CD4-positive, alpha-beta memory T cell (primary cell): ENCODE measurements around the gene RGS7. TPM values are rescaled to one million over a fixed set of nuclear protein-coding genes. Genes with fewer than 3 reads are reported as not detected.
"Not testable (repeated sequence)": the region's sequence is repeated elsewhere in the genome, so short reads cannot be mapped to it uniquely, and the experiment has no call there.

Source experiments
- CTCF ChIA-PET: fragments of 350-600 bp; sonication (Branson Sonifier 250); formaldehyde crosslinking; loops from one replicate; lab custom pipeline; 2021; ENCODE audit warnings: inconsistent platforms; ENCODE audit not compliant: partially characterized antibody; lab: Charles Lee
- POLR2A ChIA-PET: fragments of 350-600 bp; sonication (Branson Sonifier 250); formaldehyde crosslinking; loops from one replicate; lab custom pipeline; 2021; ENCODE audit not compliant: partially characterized antibody; lab: Charles Lee
- DNase-seq, 5 donors: peaks; one replicate each; pipeline versions ENCODE4 v3.0.0 to v3.0.0-alpha.2; 2020 to 2022; ENCODE audit warnings: mixed read lengths in 1 of 5
- H3K27ac ChIP-seq: one replicate; pipeline ENCODE4 v1.7.0; 2013; ENCODE audit warnings: low read depth, low read length
- H3K27me3 ChIP-seq: 2 replicates; pipeline ENCODE4 v1.7.0; 2013; ENCODE audit warnings: mild to moderate bottlenecking, low read length, moderate library complexity; ENCODE audit not compliant: insufficient read depth
- H3K36me3 ChIP-seq: 2 replicates; pipeline ENCODE4 v1.7.0; 2013; ENCODE audit warnings: mild to moderate bottlenecking, low read length, moderate library complexity; ENCODE audit not compliant: insufficient read depth
- H3K4me1 ChIP-seq: 2 replicates; pipeline ENCODE4 v1.7.0; 2013; ENCODE audit warnings: mild to moderate bottlenecking, low read length, moderate library complexity; ENCODE audit not compliant: insufficient read depth
- H3K4me3 ChIP-seq, 2 donors: one replicate each; pipeline ENCODE4 v1.7.0; 2013; ENCODE audit warnings: low read length in 2 of 2, mild to moderate bottlenecking in 1 of 2
- H3K9me3 ChIP-seq, 2 donors: one replicate each; pipeline ENCODE4 v1.7.0; 2013; ENCODE audit warnings: low read length in 2 of 2, control low read depth in 1 of 2; ENCODE audit not compliant: control insufficient read depth in 1 of 2
- H3K27ac Mint-ChIP-seq, 7 donors: one replicate each; pipeline ENCODE4 v1.8.0; 2020 to 2021; ENCODE audit warnings: mixed read lengths in 7 of 7, mild to moderate bottlenecking in 6 of 7, inconsistent platforms in 3 of 7, moderate library complexity in 3 of 7
- H3K27me3 Mint-ChIP-seq, 2 donors: one replicate each; pipeline ENCODE4 v1.8.0; 2020 to 2021; ENCODE audit warnings: mixed read lengths in 2 of 2
- H3K36me3 Mint-ChIP-seq, 2 donors: one replicate each; pipeline ENCODE4 v1.8.0; 2020 to 2021; ENCODE audit warnings: mixed read lengths in 2 of 2, inconsistent platforms in 1 of 2, mild to moderate bottlenecking in 1 of 2
- H3K4me1 Mint-ChIP-seq, 4 donors: one replicate each; pipeline ENCODE4 v1.8.0; 2020 to 2021; ENCODE audit warnings: mixed read lengths in 4 of 4, mild to moderate bottlenecking in 1 of 4
- H3K4me3 Mint-ChIP-seq, 8 donors: one replicate each; pipeline ENCODE4 v1.8.0; 2020 to 2021; ENCODE audit warnings: mixed read lengths in 8 of 8, mild to moderate bottlenecking in 7 of 8, moderate library complexity in 6 of 8, inconsistent platforms in 3 of 8
- H3K9me3 Mint-ChIP-seq, 8 donors: one replicate each; pipeline ENCODE4 v1.8.0; 2020 to 2021; ENCODE audit warnings: mixed read lengths in 8 of 8, mild to moderate bottlenecking in 5 of 8, inconsistent platforms in 3 of 8, moderate library complexity in 1 of 8
- intact Hi-C: fragments of 100-400 bp; cut with micrococcal nuclease; formaldehyde crosslinking; loops from one replicate; pipeline ENCODE4 v1.15.1; 2023
- polyA plus RNA-seq, 2 donors: library from polyadenylated mRNA; unstranded; fragments of 300-500 nt; fragmentation: Illumina TruSeq; gene quantifications; one replicate each; pipeline ENCODE4 v1.2.3, GENCODE V29; 2021
- total RNA-seq, 2 experiments: library from RNA; stranded (reverse); gene quantifications; one replicate each; pipeline ENCODE4 v1.2.3, GENCODE V29; 2021

The RGS7 gene
- total and polyA plus RNA-seq, 4 experiments from 2014 or later: not detected

DNA sequence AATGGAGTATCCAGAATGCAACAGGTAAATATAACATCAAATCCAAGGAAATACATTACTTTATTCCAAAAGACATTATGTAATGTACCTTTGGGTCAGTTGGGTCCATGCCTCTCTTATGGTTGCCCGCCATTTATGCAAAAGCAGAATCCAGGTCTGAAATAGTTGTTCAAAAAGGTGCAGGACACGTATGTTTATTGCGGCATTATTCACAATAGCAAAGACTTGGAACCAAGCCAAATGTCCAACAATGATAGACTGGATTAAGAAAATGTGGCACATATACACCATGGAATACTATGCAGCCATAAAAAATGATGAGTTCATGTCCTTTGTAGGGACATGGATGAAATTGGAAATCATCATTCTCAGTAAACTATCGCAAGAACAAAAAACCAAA is 384.9 kb downstream of the RGS7 start:
- intact Hi-C loops, H3K27me3 ChIP-seq, H3K4me3 ChIP-seq, H3K9me3 Mint-ChIP-seq, H3K36me3 Mint-ChIP-seq, H3K36me3 ChIP-seq, DNase-seq, H3K4me3 Mint-ChIP-seq, H3K4me1 Mint-ChIP-seq, CTCF ChIA-PET, H3K27me3 Mint-ChIP-seq, H3K9me3 ChIP-seq, POLR2A ChIA-PET, H3K27ac ChIP-seq, H3K4me1 ChIP-seq, H3K27ac Mint-ChIP-seq: not testable (repeated sequence)

- Histone ChIP-seq H3K4me1 (no peaks in the 10 kb centered on the region), H3K36me3 (no peaks in the 10 kb centered on the region), H3K27ac (no peak overlapping the region), H3K27me3 (no peaks in the 10 kb centered on the region), H3K9me3 (no peaks in the 10 kb centered on the region), H3K4me3 (no peak overlapping the region)
- H3K27me3 Mint-ChIP-seq: no peaks in the 10 kb centered on the region
- no peak for DNase-seq
- ChIA-PET POLR2A (no interaction called here), CTCF (no interaction called here)
- no peak overlapping the region for H3K4me3 Mint-ChIP-seq
- intact Hi-C loops: no loop called here
- H3K9me3 Mint-ChIP-seq: peaks cover 0 to 10% (median 5%) of the 10 kb centered on the region in 8 donors
- no peaks in the 10 kb centered on the region for H3K4me1 Mint-ChIP-seq
- no peak overlapping the region for H3K27ac Mint-ChIP-seq
- no peaks in the 10 kb centered on the region for H3K36me3 Mint-ChIP-seq
These were observed 386.8 kb downstream of the RGS7 start for GRCh38 chr1:240970253-240970652.

DNA sequence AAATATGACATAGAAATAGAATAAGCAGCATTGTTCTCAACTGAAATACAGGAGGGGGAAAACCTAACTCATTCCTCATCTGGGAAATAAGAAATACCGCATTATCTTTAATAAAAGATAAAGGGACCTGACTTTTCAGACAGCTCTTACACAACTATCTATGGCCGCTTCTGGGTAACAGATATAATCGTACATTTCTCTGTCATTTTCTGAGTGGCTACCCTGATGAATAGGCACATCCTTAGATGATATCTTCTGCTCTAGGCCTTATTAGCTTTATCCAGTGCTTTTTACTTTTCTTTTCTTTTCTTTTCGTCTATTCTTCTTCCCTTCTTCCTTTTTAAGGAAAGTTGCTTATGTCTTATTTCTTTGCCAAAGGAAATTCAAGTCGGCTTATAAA is 388.1 kb downstream of the RGS7 start:
- ChIA-PET POLR2A (no interaction called here), CTCF (no interaction called here)

DNA sequence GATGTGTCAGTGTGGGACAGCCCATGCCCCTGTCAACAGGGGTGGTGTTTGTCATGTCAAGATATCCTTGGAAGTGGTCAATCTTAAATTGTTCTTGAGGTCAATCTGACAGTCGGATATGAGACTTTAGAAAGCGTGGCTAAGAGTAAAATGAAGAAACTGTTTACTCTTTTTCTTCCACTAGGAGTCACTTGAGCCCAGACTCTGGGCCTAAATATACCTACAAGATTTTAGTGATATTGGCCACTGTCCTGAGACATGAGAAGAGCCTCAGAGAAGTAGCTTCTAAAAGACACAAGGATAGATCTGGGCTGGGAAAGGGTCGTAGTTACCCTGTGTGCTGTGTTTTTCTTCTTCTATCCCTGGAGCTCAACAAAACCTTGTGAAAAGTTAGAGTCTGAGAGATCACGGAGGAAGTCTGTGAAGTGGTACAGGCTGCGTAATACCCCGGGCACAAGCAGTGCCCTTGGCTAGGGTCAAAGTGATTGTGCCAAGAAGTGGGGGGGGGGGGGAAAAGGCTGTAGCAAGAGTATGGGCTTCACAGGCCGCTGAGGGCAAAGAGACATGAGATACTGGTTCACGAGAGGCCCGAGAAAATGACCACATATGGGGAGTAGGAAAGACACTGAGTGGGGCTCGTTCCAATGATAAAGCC is 389.8 kb downstream of the RGS7 start:
- Mint-ChIP-seq H3K27me3 (no peaks in the 10 kb centered on the region), H3K4me1 (no peaks in the 10 kb centered on the region), H3K4me3 (no peak overlapping the region), H3K9me3 (peaks cover 0 to 10% (median 2%) of the 10 kb centered on the region in 8 donors), H3K27ac (no peak overlapping the region), H3K36me3 (no peaks in the 10 kb centered on the region)
- no peaks in the 10 kb centered on the region for H3K36me3 ChIP-seq
- H3K27ac ChIP-seq: no peak overlapping the region
- CTCF ChIA-PET: no interaction called here
- no peaks in the 10 kb centered on the region for H3K4me1 ChIP-seq
- DNase-seq: no peak
- H3K4me3 ChIP-seq: no peak overlapping the region
- no peaks in the 10 kb centered on the region for H3K9me3 ChIP-seq
- no peaks in the 10 kb centered on the region for H3K27me3 ChIP-seq
- POLR2A ChIA-PET: no interaction called here
- intact Hi-C loops: no loop called here

More for the DNA sequence above, 388.1 kb downstream of the RGS7 start:
- Histone ChIP-seq H3K27ac (no peak overlapping the region), H3K36me3 (no peaks in the 10 kb centered on the region), H3K9me3 (no peaks in the 10 kb centered on the region), H3K4me3 (no peak overlapping the region), H3K27me3 (no peaks in the 10 kb centered on the region), H3K4me1 (no peaks in the 10 kb centered on the region)
- H3K27ac Mint-ChIP-seq: no peak overlapping the region
- DNase-seq: no peak
- no peaks in the 10 kb centered on the region for H3K27me3 Mint-ChIP-seq
- no peaks in the 10 kb centered on the region for H3K4me1 Mint-ChIP-seq
- no peak overlapping the region for H3K4me3 Mint-ChIP-seq
- intact Hi-C loops: no loop called here
- H3K9me3 Mint-ChIP-seq: peaks cover 0 to 10% (median 3%) of the 10 kb centered on the region in 8 donors
- no peaks in the 10 kb centered on the region for H3K36me3 Mint-ChIP-seq

DNA sequence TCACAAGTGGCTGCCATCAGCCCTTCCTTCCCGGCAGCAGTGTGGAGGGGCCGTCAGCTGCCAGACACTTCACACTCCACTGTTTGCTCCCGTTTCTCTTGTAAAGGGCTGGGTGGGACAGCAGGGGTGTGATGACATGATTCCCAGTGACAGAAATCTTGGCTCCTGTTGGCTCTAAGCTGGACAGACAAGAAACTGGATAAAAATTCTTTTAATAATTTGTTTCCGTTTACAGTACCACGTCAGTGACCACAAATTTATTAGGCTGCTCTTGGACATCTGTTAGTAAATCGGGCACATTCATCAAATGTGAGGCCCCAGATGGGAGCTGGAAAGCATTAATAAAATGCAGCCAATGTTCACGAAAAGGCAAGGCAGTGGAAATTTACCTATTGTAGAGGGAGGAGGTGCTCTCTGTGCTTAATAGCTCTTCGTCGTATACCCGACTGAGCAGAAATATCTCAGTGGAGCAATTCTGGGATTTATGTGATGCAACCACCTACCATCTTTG is 391.4 kb downstream of the RGS7 start:
- intact Hi-C loops: no loop called here
- Mint-ChIP-seq H3K27me3 (no peaks in the 10 kb centered on the region), H3K4me1 (no peaks in the 10 kb centered on the region), H3K9me3 (peaks cover 0 to 10% (median 1%) of the 10 kb centered on the region in 8 donors), H3K36me3 (no peaks in the 10 kb centered on the region), H3K4me3 (no peak overlapping the region), H3K27ac (no peak overlapping the region)
- no peak for DNase-seq
- CTCF ChIA-PET: no interaction called here
- no peak overlapping the region for H3K4me3 ChIP-seq
- no peaks in the 10 kb centered on the region for H3K27me3 ChIP-seq
- H3K36me3 ChIP-seq: no peaks in the 10 kb centered on the region
- H3K9me3 ChIP-seq: no peaks in the 10 kb centered on the region
- H3K4me1 ChIP-seq: no peaks in the 10 kb centered on the region
- POLR2A ChIA-PET: no interaction called here
- no peak overlapping the region for H3K27ac ChIP-seq

DNA sequence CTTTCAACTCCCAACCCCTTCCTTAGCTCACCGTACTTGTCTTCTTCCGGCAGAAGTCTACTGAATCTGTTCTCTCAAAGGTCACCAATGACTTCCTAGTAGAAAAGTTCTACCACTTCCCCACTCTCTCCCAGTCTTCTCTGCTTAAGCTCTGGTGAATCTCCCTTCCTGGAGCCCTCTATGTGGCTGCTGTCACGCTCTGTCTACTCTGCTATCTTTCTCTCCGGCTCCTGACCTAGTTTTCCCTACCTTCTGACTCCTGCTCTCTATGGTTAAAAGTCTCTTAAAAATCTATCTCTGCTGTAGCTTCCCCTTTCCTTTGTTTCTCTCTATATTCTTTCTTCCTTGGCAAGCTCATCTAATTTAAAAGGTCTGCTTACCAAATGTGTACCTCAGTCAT is 394.9 kb downstream of the RGS7 start:
- no peaks in the 10 kb centered on the region for H3K27me3 Mint-ChIP-seq
- Histone ChIP-seq H3K27me3 (no peaks in the 10 kb centered on the region), H3K9me3 (no peaks in the 10 kb centered on the region), H3K4me1 (no peaks in the 10 kb centered on the region), H3K27ac (no peak overlapping the region), H3K4me3 (no peak overlapping the region), H3K36me3 (no peaks in the 10 kb centered on the region)
- CTCF ChIA-PET: no interaction called here
- H3K36me3 Mint-ChIP-seq: no peaks in the 10 kb centered on the region
- peaks cover 0 to 3% (median 0%) of the 10 kb centered on the region in 8 donors for H3K9me3 Mint-ChIP-seq
- intact Hi-C loops: no loop called here
- POLR2A ChIA-PET: no interaction called here
- H3K4me1 Mint-ChIP-seq: no peaks in the 10 kb centered on the region
- no peak overlapping the region for H3K4me3 Mint-ChIP-seq
- no peak overlapping the region for H3K27ac Mint-ChIP-seq
- DNase-seq: no peak

GRCh38 chr1:240956424-240956823 is 400.6 kb downstream of the RGS7 start:
- Mint-ChIP-seq H3K36me3 (no peaks in the 10 kb centered on the region), H3K4me3 (no peak overlapping the region), H3K27ac (no peak overlapping the region), H3K4me1 (no peaks in the 10 kb centered on the region), H3K27me3 (no peaks in the 10 kb centered on the region), H3K9me3 (peaks cover 0 to 4% (median 0%) of the 10 kb centered on the region in 8 donors)
- Histone ChIP-seq H3K27me3 (no peaks in the 10 kb centered on the region), H3K4me1 (no peaks in the 10 kb centered on the region), H3K36me3 (no peaks in the 10 kb centered on the region), H3K9me3 (no peaks in the 10 kb centered on the region), H3K4me3 (no peak overlapping the region), H3K27ac (no peak overlapping the region)
- intact Hi-C loops: no loop called here
- POLR2A ChIA-PET: no interaction called here
- CTCF ChIA-PET: no interaction called here
- no peak for DNase-seq
